B cell (primary cell): ENCODE results near the gene FAM111B. TPM values are rescaled to one million over a fixed set of nuclear protein-coding genes. Genes with fewer than 3 reads are reported as not detected.

ENCODE experiments used
- ATAC-seq: fragments of 200-7000 bp; cut with Tn5 transposase; one replicate; pipeline ENCODE4 v1.10.0; 2021; ENCODE audit warnings: low read depth, mild to moderate bottlenecking, moderate number of reproducible peaks, moderate library complexity
- CTCF ChIA-PET: fragments of 350-600 bp; sonication (Branson Sonifier 250); formaldehyde crosslinking; loops from one replicate; lab custom pipeline; 2021; ENCODE audit warnings: antibody characterized with exemption, inconsistent platforms; lab: Charles Lee
- POLR2A ChIA-PET: fragments of 350-600 bp; sonication (Branson Sonifier 250); formaldehyde crosslinking; loops from one replicate; lab custom pipeline; 2021; ENCODE audit warnings: antibody characterized with exemption; lab: Charles Lee
- DNase-seq: peaks from one replicate; pipeline ENCODE4 v3.0.0; 2013
- H2AFZ ChIP-seq: 2 replicates; pipeline ENCODE4 v1.6.1; 2012; ENCODE audit warnings: mild to moderate bottlenecking, low read depth, low read length; ENCODE audit not compliant: insufficient read depth, poor library complexity, severe bottlenecking
- H3K27ac ChIP-seq, 2 donors: 1 replicate in 1 of 2; 2 replicates in 1 of 2; pipeline ENCODE4 v1.5.1; 2012 to 2013; ENCODE audit warnings: low read length in 2 of 2, mild to moderate bottlenecking in 2 of 2, moderate library complexity in 1 of 2
- H3K27me3 ChIP-seq, 4 experiments: fragments of 200-600 bp in 1 of 4; sonication (generic) in 1 of 4; replicated peaks in 1 of 4; 1 replicate in 2 of 4; 2 replicates in 2 of 4; pipeline versions ENCODE4 v1.6.1 to v1.7.0; 2013 to 2016; ENCODE audit warnings: low read length in 3 of 4, mild to moderate bottlenecking in 2 of 4, mixed read lengths in 1 of 4, moderate library complexity in 1 of 4; ENCODE audit not compliant: insufficient read depth in 4 of 4, control insufficient read depth in 3 of 4; ENCODE audit errors: control extremely low read depth in 1 of 4
- H3K36me3 ChIP-seq, 2 experiments: replicated peaks in 1 of 2; 1 replicate in 1 of 2; 2 replicates in 1 of 2; pipeline versions ENCODE4 v1.6.1 to v1.7.1; 2013; ENCODE audit warnings: low read length in 1 of 2; ENCODE audit not compliant: insufficient read depth in 2 of 2, control insufficient read depth in 1 of 2; ENCODE audit errors: control extremely low read depth in 1 of 2, extremely low read depth in 1 of 2
- H3K4me1 ChIP-seq, 2 donors: fragments of 200-600 bp in 1 of 2; sonication (generic) in 1 of 2; 1 replicate in 1 of 2; 2 replicates in 1 of 2; pipeline versions ENCODE4 v1.5.1 to v1.6.1; 2013 to 2017; ENCODE audit warnings: low read length in 2 of 2; ENCODE audit not compliant: control insufficient read depth in 2 of 2, insufficient read depth in 2 of 2
- H3K4me2 ChIP-seq: replicated peaks from 2 replicates; pipeline ENCODE3; 2012; ENCODE audit warnings: mild to moderate bottlenecking, low read depth, low read length; ENCODE audit not compliant: poor library complexity, severe bottlenecking
- H3K4me3 ChIP-seq, 5 experiments: fragments of 200-600 bp in 1 of 5; sonication (generic) in 1 of 5; 1 replicate in 3 of 5; 2 replicates in 2 of 5; pipeline versions ENCODE4 v1.5.1 to v1.7.0; 2011 to 2016; ENCODE audit warnings: low read length in 4 of 5, mild to moderate bottlenecking in 4 of 5, low read depth in 2 of 5, control low read depth in 1 of 5, moderate library complexity in 1 of 5; ENCODE audit not compliant: insufficient read depth in 1 of 5; ENCODE audit errors: control extremely low read depth in 1 of 5, extremely low read depth in 1 of 5
- H3K79me2 ChIP-seq: fragments of 200-600 bp; sonication (generic); one replicate; pipeline ENCODE4 v1.6.0; 2016; ENCODE audit warnings: low read length; ENCODE audit not compliant: control insufficient read depth, insufficient read depth
- H3K9ac ChIP-seq: fragments of 200-600 bp; sonication (generic); 2 replicates; pipeline ENCODE4 v1.6.1; 2017; ENCODE audit warnings: mild to moderate bottlenecking, low read length, moderate library complexity
- H3K9me3 ChIP-seq, 3 donors: one replicate each; pipeline versions ENCODE4 v1.6.1 to v1.7.1; 2013; ENCODE audit warnings: low read length in 2 of 3; ENCODE audit not compliant: control insufficient read depth in 2 of 3, insufficient read depth in 1 of 3; ENCODE audit errors: control extremely low read depth in 1 of 3
- H4K20me1 ChIP-seq: 2 replicates; pipeline ENCODE4 v1.6.0; 2012; ENCODE audit warnings: mild to moderate bottlenecking, low read length; ENCODE audit not compliant: insufficient read depth, control insufficient read depth, poor library complexity, severe bottlenecking
- H3K27ac Mint-ChIP-seq: one replicate; pipeline ENCODE4 v1.8.0; 2021; ENCODE audit warnings: mixed read lengths
- H3K27me3 Mint-ChIP-seq: one replicate; pipeline ENCODE4 v1.8.0; 2021; ENCODE audit warnings: mixed read lengths
- H3K4me1 Mint-ChIP-seq: one replicate; pipeline ENCODE4 v1.8.0; 2021; ENCODE audit warnings: mixed read lengths
- H3K4me3 Mint-ChIP-seq: one replicate; pipeline ENCODE4 v1.8.0; 2021; ENCODE audit warnings: mixed read lengths
- H3K9me3 Mint-ChIP-seq: one replicate; pipeline ENCODE4 v1.8.0; 2022; ENCODE audit warnings: mixed read lengths; ENCODE audit not compliant: insufficient read depth
- EZH2 ChIP-seq: IDR thresholded peaks from 2 replicates; pipeline ENCODE4 v1.6.1; 2012; ENCODE audit warnings: borderline replicate concordance, low read depth, mild to moderate bottlenecking, moderate library complexity, low read length; ENCODE audit not compliant: insufficient read depth, poor library complexity, severe bottlenecking
- WGBS: methylation state at CpG from one replicate; pipeline ENCODE4 v1.1.5; 2013; ENCODE audit warnings: missing lambda C conversion rate; ENCODE audit not compliant: insufficient coverage; 5-methylcytosine and 5-hydroxymethylcytosine counted together
- intact Hi-C: fragments of 100-400 bp; cut with micrococcal nuclease; formaldehyde crosslinking; loops from one replicate; pipeline ENCODE4 v1.10.0; 2022
- polyA plus RNA-seq: library from polyadenylated mRNA; depleted of rRNA; stranded (reverse); fragments of >200 nt; gene quantifications from 2 replicates; pipeline ENCODE4 v1.2.3, GENCODE V29; 2012
- total RNA-seq, 2 donors: library from RNA; stranded (reverse); fragments of 120-200 nt in 1 of 2; gene quantifications; 1 replicate in 1 of 2; 2 replicates in 1 of 2; pipeline versions ENCODE4 v1.2.3 to v1.2.4, GENCODE V29; 2013 to 2022
- TF ChIP-seq, protein P1 (sequence below): fragments of 200-600 bp; IDR thresholded peaks from one replicate; pipeline ENCODE4 v1.8.0; 2022; ENCODE audit warnings: antibody characterized with exemption, mild to moderate bottlenecking

The FAM111B gene
- total and polyA plus RNA-seq, 2 donors (not counting 1 experiment from before 2014, with no cell fraction given), result 3.6 to 155 TPM

DNA sequence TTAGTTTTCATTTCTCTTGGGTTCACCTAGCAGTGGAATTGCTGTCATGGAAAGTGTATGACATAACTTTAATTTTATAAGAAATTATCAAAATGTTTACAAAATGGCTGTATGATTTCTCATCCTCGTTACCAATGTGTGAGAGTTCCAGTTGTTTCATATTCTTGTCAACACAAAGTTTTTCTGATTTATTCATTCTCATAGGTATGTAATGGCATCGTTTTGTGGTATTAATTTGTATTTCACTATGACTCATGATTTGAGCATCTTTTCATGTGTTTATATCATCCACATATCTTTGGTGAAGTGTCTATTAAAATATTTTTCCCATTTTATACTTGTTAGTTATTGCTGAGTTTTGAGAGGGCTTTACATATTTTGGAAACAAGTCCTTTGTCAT is 5.5 kb downstream of the FAM111B start:
- ATAC-seq (no peak), DNase-seq (no peak)
- Mint-ChIP-seq H3K27me3 (no peaks in the 10 kb centered on the region), H3K27ac (no peak overlapping the region), H3K9me3 (peaks cover 5% of the 10 kb centered on the region), H3K4me3 (no peak overlapping the region), H3K4me1 (peaks cover 41% of the 10 kb centered on the region)
- intact Hi-C loops, result no loop called here
- Histone ChIP-seq H3K36me3 (peaks cover 1 to 12% of the 10 kb centered on the region in 2 experiments), H3K27ac (no peak overlapping the region), H3K4me2 (no peak overlapping the region), H3K4me1 (peaks cover 19 to 21% of the 10 kb centered on the region in 2 donors), H2AFZ (no peak overlapping the region), H3K4me3 (no peak overlapping the region), H3K9me3 (peaks cover 0 to 9% (median 7%) of the 10 kb centered on the region in 3 donors), H4K20me1 (no peaks in the 10 kb centered on the region), H3K27me3 (no peaks in the 10 kb centered on the region), H3K9ac (no peak overlapping the region), H3K79me2 (no peaks in the 10 kb centered on the region)
- ChIA-PET POLR2A (no interaction called here), CTCF (no interaction called here)
- TF ChIP-seq, protein P1, sequence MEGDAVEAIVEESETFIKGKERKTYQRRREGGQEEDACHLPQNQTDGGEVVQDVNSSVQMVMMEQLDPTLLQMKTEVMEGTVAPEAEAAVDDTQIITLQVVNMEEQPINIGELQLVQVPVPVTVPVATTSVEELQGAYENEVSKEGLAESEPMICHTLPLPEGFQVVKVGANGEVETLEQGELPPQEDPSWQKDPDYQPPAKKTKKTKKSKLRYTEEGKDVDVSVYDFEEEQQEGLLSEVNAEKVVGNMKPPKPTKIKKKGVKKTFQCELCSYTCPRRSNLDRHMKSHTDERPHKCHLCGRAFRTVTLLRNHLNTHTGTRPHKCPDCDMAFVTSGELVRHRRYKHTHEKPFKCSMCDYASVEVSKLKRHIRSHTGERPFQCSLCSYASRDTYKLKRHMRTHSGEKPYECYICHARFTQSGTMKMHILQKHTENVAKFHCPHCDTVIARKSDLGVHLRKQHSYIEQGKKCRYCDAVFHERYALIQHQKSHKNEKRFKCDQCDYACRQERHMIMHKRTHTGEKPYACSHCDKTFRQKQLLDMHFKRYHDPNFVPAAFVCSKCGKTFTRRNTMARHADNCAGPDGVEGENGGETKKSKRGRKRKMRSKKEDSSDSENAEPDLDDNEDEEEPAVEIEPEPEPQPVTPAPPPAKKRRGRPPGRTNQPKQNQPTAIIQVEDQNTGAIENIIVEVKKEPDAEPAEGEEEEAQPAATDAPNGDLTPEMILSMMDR, result no peak
- no CpG with 5 or more reads among the region's 2 CpGs for WGBS

DNA sequence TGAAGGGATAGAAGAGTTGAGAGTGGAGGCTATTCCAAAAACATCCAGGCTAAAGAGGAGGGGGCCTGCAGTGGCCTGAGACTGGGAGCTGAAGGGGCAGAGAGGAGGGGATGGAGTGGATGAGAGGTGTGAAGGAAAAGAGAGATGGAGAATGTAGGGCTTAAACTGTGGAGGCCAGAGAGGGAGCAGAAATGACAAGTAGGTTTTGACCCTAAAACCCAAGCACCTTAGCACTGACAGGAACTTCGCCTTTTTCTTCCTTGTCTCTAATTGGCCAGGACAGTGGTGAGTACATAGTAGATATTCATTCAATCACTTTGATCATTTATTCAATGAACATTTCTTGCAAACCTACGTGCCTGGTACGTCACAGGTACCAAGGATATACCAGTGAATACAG is 7.3 kb downstream of the FAM111B start:
- Histone ChIP-seq H4K20me1 (no peaks in the 10 kb centered on the region), H3K27me3 (no peaks in the 10 kb centered on the region), H3K27ac (no peak overlapping the region), H3K4me2 (no peak overlapping the region), H3K79me2 (no peaks in the 10 kb centered on the region), H2AFZ (no peak overlapping the region), H3K9ac (no peak overlapping the region), H3K4me1 (peaks cover under 1 to 2% of the 10 kb centered on the region in 2 donors), H3K36me3 (peaks cover 1 to 24% of the 10 kb centered on the region in 2 experiments), H3K4me3 (no peak overlapping the region), H3K9me3 (peaks cover 3 to 25% (median 21%) of the 10 kb centered on the region in 3 donors)
- intact Hi-C loops, result no loop called here
- Mint-ChIP-seq H3K27me3 (no peaks in the 10 kb centered on the region), H3K9me3 (peaks cover 10% of the 10 kb centered on the region), H3K4me3 (no peak overlapping the region), H3K27ac (no peak overlapping the region), H3K4me1 (peaks cover 23% of the 10 kb centered on the region)
- TF ChIP-seq EZH2, result no peak
- TF ChIP-seq, protein P1, result no peak
- DNase-seq, result no peak
- POLR2A ChIA-PET, result no interaction called here
- CTCF ChIA-PET, result interaction anchor here (0.8 kb wide), 1 partner anchor 22 kb away, joined by 4 read pairs; no protein-coding TSS in a partner anchor
- 100% methylated on average over 2 of the region's 3 CpGs for WGBS
- no peak for ATAC-seq
